WERI-Rb-1 (cell line): ENCODE measurements around the gene PPARA.

Experiments used
- DNase-seq: peaks from one replicate; pipeline ENCODE4 v3.0.0-alpha.2; 2020
- H3K27ac ChIP-seq: fragments of 250-450 bp; sonication (Bioruptor Pico); 2 replicates; pipeline ENCODE4 v1.5.1; 2020; ENCODE audit warnings: mild to moderate bottlenecking, moderate library complexity
- H3K27me3 ChIP-seq: fragments of 250-450 bp; sonication (Bioruptor Pico); 2 replicates; pipeline ENCODE4 v1.5.1; 2021; ENCODE audit warnings: mild to moderate bottlenecking, low read depth, moderate library complexity; ENCODE audit not compliant: insufficient read depth, severe bottlenecking
- H3K36me3 ChIP-seq: fragments of 250-450 bp; sonication (Bioruptor Pico); 2 replicates; pipeline ENCODE4 v1.5.1; 2020; ENCODE audit warnings: mild to moderate bottlenecking, moderate library complexity
- H3K4me3 ChIP-seq: 2 replicates; pipeline ENCODE4 v1.5.1; 2011; ENCODE audit warnings: low read depth, mild to moderate bottlenecking, control low read depth, low read length
- H3K9me3 ChIP-seq: fragments of 250-450 bp; sonication (Bioruptor Pico); 2 replicates; pipeline ENCODE4 v1.5.1; 2021; ENCODE audit warnings: mild to moderate bottlenecking, moderate library complexity; ENCODE audit not compliant: severe bottlenecking
- CTCF ChIP-seq: IDR thresholded peaks from 2 replicates; pipeline ENCODE4 v1.5.1; 2011; ENCODE audit warnings: low read depth, mild to moderate bottlenecking, control low read depth, inconsistent platforms, low read length

PPARA gene

GRCh38 chr22:46237453-46238124, 87.3 kb downstream of the PPARA start:
- Histone ChIP-seq H3K9me3 (no peaks in the 10 kb centered on the region), H3K27ac (no peak overlapping the region), H3K4me3 (no peak overlapping the region), H3K27me3 (no peaks in the 10 kb centered on the region), H3K36me3 (peaks cover 6% of the 10 kb centered on the region)
- TF ChIP-seq CTCF = no peak
- DNase-seq = no peak

- peaks cover 6% of the 10 kb centered on the region for H3K36me3 ChIP-seq
- no peak overlapping the region for H3K4me3 ChIP-seq
- H3K27ac ChIP-seq = no peak overlapping the region
- no peak for DNase-seq
- no peaks in the 10 kb centered on the region for H3K27me3 ChIP-seq
- TF ChIP-seq CTCF = no peak
- no peaks in the 10 kb centered on the region for H3K9me3 ChIP-seq
These were observed 88.2 kb downstream of the PPARA start for GRCh38 chr22:46238541-46238940.

GRCh38 chr22:46239261-46240048, 89.1 kb downstream of the PPARA start:
- no peaks in the 10 kb centered on the region for H3K27me3 ChIP-seq
- no peak overlapping the region for H3K4me3 ChIP-seq
- H3K9me3 ChIP-seq = no peaks in the 10 kb centered on the region
- DNase-seq = no peak
- no peak overlapping the region for H3K27ac ChIP-seq
- TF ChIP-seq CTCF = no peak
- peaks cover 6% of the 10 kb centered on the region for H3K36me3 ChIP-seq

GRCh38 chr22:46240073-46240472, 89.7 kb downstream of the PPARA start:
- no peaks in the 10 kb centered on the region for H3K9me3 ChIP-seq
- H3K27ac ChIP-seq = no peak overlapping the region
- no peak for TF ChIP-seq CTCF
- DNase-seq = no peak
- peaks cover 6% of the 10 kb centered on the region for H3K36me3 ChIP-seq
- no peaks in the 10 kb centered on the region for H3K27me3 ChIP-seq
- no peak overlapping the region for H3K4me3 ChIP-seq

- Histone ChIP-seq H3K4me3 (no peak overlapping the region), H3K9me3 (no peaks in the 10 kb centered on the region), H3K27me3 (no peaks in the 10 kb centered on the region), H3K36me3 (peaks cover 4% of the 10 kb centered on the region), H3K27ac (no peak overlapping the region)
- no peak for DNase-seq
- TF ChIP-seq CTCF = no peak
These were observed 90.2 kb downstream of the PPARA start for GRCh38 chr22:46240506-46240905.

- Histone ChIP-seq H3K27ac (no peak overlapping the region), H3K27me3 (no peaks in the 10 kb centered on the region)
- TF ChIP-seq CTCF = no peak
These were observed 90.6 kb downstream of the PPARA start for GRCh38 chr22:46240907-46241306.

More at GRCh38 chr22:46240907-46241306, 90.6 kb downstream of the PPARA start:
- Histone ChIP-seq H3K4me3 (no peak overlapping the region), H3K9me3 (no peaks in the 10 kb centered on the region), H3K36me3 (peaks cover 3% of the 10 kb centered on the region; the same call in 1 of the 2 replicates)
- DNase-seq = no peak
